Measurements from ENCODE around the gene KRT79. TPM values are rescaled to one million over a fixed set of nuclear protein-coding genes. Genes with fewer than 3 reads are reported as not detected.

The KRT79 gene
- total and polyA plus RNA-seq, 9 of the 15 experiments (the other 6 are each of a cell fraction or from before 2014, with no cell fraction given), result 0.03 to 2.3 (median 0.23) TPM; not detected in 2

GRCh38 chr12:52873832-52874572, 39.9 kb upstream of the KRT79 start (continued):
- peak in 1 of 2 experiments; percentile 56; a peak in 2 of 4 replicates for TF ChIP-seq MNT (conservative IDR thresholded peaks at IDR 0.05)
- no peak for TF ChIP-seq ELF1 (tag; IDR thresholded peaks at IDR 0.05)
- TF ChIP-seq ZNF668 (CRISPR knock-in tag; IDR thresholded peaks at IDR 0.05), result no peak
- no peak for TF ChIP-seq ZBTB34 (CRISPR knock-in tag; IDR thresholded peaks at IDR 0.05)
- TF ChIP-seq TOE1 (IDR thresholded peaks at IDR 0.05; ENCODE audit: borderline replicate concordance), result peak; percentile 51; the same call in 1 of the 2 replicates
- TF ChIP-seq TOE1 (CRISPR knock-in tag; IDR thresholded peaks at IDR 0.05; ENCODE audit: borderline replicate concordance, low read depth), result no peak
- peak; percentile 73; the same call in 1 of the 2 replicates for TF ChIP-seq ZNF589 (CRISPR knock-in tag; IDR thresholded peaks at IDR 0.05; ENCODE audit: low read depth)
- no peak for TF ChIP-seq PTTG1 (tag; IDR thresholded peaks at IDR 0.05; ENCODE audit: low read depth)
- TF ChIP-seq ZNF347 (CRISPR knock-in tag; IDR thresholded peaks at IDR 0.05; ENCODE audit: low read depth), result no peak
- peak; percentile 53; the same call in 1 of the 2 replicates for TF ChIP-seq MTA1 (IDR thresholded peaks at IDR 0.05; ENCODE audit: borderline replicate concordance)
- peak; percentile 96 for TF ChIP-seq EGR1 (conservative IDR thresholded peaks at IDR 0.05)
- peak; percentile 29 for TF ChIP-seq RBBP5 (IDR thresholded peaks at IDR 0.05; ENCODE audit: borderline replicate concordance, insufficient read depth, low read length, poor library complexity, severe bottlenecking)
- no peak for TF ChIP-seq CREB1 (IDR thresholded peaks at IDR 0.05)
- 0 out of 2 replicates have a peak, but pooled peaks have one; percentile 25 for TF ChIP-seq CREB1 (CRISPR knock-in tag; IDR thresholded peaks at IDR 0.05)
- no peak for TF ChIP-seq SRF (CRISPR knock-in tag; IDR thresholded peaks at IDR 0.05)
- no peak for TF ChIP-seq STAT6 (CRISPR knock-in tag; IDR thresholded peaks at IDR 0.05)
- 0 out of 4 replicates have a peak, but pooled peaks of 1 of the 2 experiments have one; percentile 12 for TF ChIP-seq TEAD1 (CRISPR knock-in tag; IDR thresholded peaks at IDR 0.05)
- TF ChIP-seq PHB (CRISPR knock-in tag; IDR thresholded peaks at IDR 0.05), result no peak
- no peak for TF ChIP-seq MEIS2 (IDR thresholded peaks at IDR 0.05; ENCODE audit: partially characterized antibody)
- no peak for TF ChIP-seq PRPF4 (IDR thresholded peaks at IDR 0.05; ENCODE audit: insufficient read depth, low read depth, low read length, poor library complexity, severe bottlenecking)
- TF ChIP-seq STAG1 (CRISPR knock-in tag; IDR thresholded peaks at IDR 0.05; ENCODE audit: borderline replicate concordance), result no peak

Data from K562 (cell line).